Activated CD4-positive, alpha-beta T cell treated with anti-CD3 and anti-CD28 coated beads for 36 hours (primary cell): ENCODE data around the gene UBXN1. TPM values are rescaled to one million over a fixed set of nuclear protein-coding genes. Genes with fewer than 3 reads are reported as not detected.
"Not testable (repeated sequence)": the region's sequence is repeated elsewhere in the genome, so short reads cannot be mapped to it uniquely, and the experiment has no call there.

Experiments used
- ATAC-seq: fragments of 200-7000 bp; cut with Tn5 transposase; one replicate; pipeline ENCODE4 v1.10.0; 2021; ENCODE audit warnings: mild to moderate bottlenecking, moderate library complexity
- CTCF ChIA-PET: fragments of 350-600 bp; sonication (Branson Sonifier 250); formaldehyde crosslinking; loops from one replicate; lab custom pipeline; 2021; ENCODE audit warnings: antibody characterized with exemption; lab: Charles Lee
- POLR2A ChIA-PET: fragments of 350-600 bp; sonication (Branson Sonifier 250); formaldehyde crosslinking; loops from one replicate; lab custom pipeline; 2021; ENCODE audit warnings: antibody characterized with exemption, inconsistent platforms; lab: Charles Lee
- DNase-seq: peaks from one replicate; pipeline ENCODE4 v3.0.0-alpha.2; 2020
- H3K27ac Mint-ChIP-seq: one replicate; pipeline ENCODE4 v1.8.0; 2021; ENCODE audit warnings: mixed read lengths
- H3K27me3 Mint-ChIP-seq: one replicate; pipeline ENCODE4 v1.8.0; 2021; ENCODE audit warnings: mixed read lengths
- H3K36me3 Mint-ChIP-seq: one replicate; pipeline ENCODE4 v1.8.0; 2021; ENCODE audit warnings: low read depth, mixed read lengths
- H3K4me1 Mint-ChIP-seq: one replicate; pipeline ENCODE4 v1.8.0; 2021; ENCODE audit warnings: mixed read lengths
- H3K4me3 Mint-ChIP-seq: one replicate; pipeline ENCODE4 v1.8.0; 2021; ENCODE audit warnings: mild to moderate bottlenecking, moderate library complexity, mixed read lengths
- H3K9me3 Mint-ChIP-seq: one replicate; pipeline ENCODE4 v1.8.0; 2021; ENCODE audit warnings: low read depth, mixed read lengths
- intact Hi-C, 2 experiments: fragments of 100-400 bp; cut with DNase I in 1 of 2; cut with micrococcal nuclease in 1 of 2; formaldehyde crosslinking; loops; one replicate each; pipeline versions ENCODE4 v1.14.2 to v1.15.1; 2022 to 2024; cut with DNase I, micrococcal nuclease
- total RNA-seq, 2 experiments: library from RNA; stranded (reverse); gene quantifications; one replicate each; pipeline ENCODE4 v1.2.3, GENCODE V29; 2021

The UBXN1 gene
- total RNA-seq, 2 experiments from 2014 or later: 95.6 to 119 TPM

DNA sequence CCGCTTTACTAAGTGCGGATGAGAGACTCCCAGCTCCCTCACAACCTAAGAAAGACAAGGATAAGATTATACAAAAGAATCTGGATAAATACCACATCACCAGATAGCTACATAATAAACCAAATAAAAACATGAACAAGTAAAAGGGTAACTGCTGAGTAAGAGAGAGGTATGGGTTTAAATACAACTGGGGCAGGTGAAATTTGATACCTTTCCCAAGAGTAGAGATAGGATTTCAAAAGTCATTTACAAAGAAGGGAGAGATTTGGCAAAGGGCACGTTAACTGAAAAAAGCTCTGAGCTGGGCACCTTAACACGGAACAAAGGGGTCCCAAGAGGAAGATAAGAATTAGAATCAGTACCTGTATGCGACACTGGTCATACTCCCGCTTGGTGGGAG lies 1.7 kb downstream of the UBXN1 start:
- CTCF ChIA-PET: no interaction called here
- peaks cover 41% of the 10 kb centered on the region for H3K4me1 Mint-ChIP-seq
- peak overlapping the region; percentile 47 for H3K27ac Mint-ChIP-seq

GRCh38 chr11:62676698-62677097 lies 2.2 kb downstream of the UBXN1 start:
- no peak for ATAC-seq
- ChIA-PET CTCF (interaction anchor here (0.6 to 1.3 kb wide), 3 partner anchors 10 to 181 kb away, joined by 3 read pairs; no protein-coding TSS in a partner anchor), POLR2A (interaction anchor here (0.9 to 3.2 kb wide), 5 partner anchors 10 to 180 kb away, joined by 3 to 12 read pairs (median 3); partner anchors contain the start of genes C11orf98, CSKMT, INTS5 and TUT1)
- intact Hi-C loops: no loop called here
- H3K36me3 Mint-ChIP-seq: peaks cover 28% of the 10 kb centered on the region
- no peak for DNase-seq
- H3K4me1 Mint-ChIP-seq: peaks cover 41% of the 10 kb centered on the region
- H3K27me3 Mint-ChIP-seq: no peaks in the 10 kb centered on the region
- H3K27ac Mint-ChIP-seq: no peak overlapping the region
- no peaks in the 10 kb centered on the region for H3K9me3 Mint-ChIP-seq
- H3K4me3 Mint-ChIP-seq: peak overlapping the region; percentile 40

More for the DNA sequence above, 1.7 kb downstream of the UBXN1 start:
- H3K9me3 Mint-ChIP-seq: no peaks in the 10 kb centered on the region
- ATAC-seq (no peak), DNase-seq (no peak)
- POLR2A ChIA-PET: interaction anchor here (0.9 to 3.2 kb wide), 4 partner anchors 24 to 179 kb away, joined by 3 to 12 read pairs (median 4); partner anchors contain the start of genes INTS5, TUT1 and ZBTB3
- intact Hi-C loops: no loop called here
- no peaks in the 10 kb centered on the region for H3K27me3 Mint-ChIP-seq
- H3K4me3 Mint-ChIP-seq: peak overlapping the region; percentile 40
- H3K36me3 Mint-ChIP-seq: peaks cover 25% of the 10 kb centered on the region

DNA sequence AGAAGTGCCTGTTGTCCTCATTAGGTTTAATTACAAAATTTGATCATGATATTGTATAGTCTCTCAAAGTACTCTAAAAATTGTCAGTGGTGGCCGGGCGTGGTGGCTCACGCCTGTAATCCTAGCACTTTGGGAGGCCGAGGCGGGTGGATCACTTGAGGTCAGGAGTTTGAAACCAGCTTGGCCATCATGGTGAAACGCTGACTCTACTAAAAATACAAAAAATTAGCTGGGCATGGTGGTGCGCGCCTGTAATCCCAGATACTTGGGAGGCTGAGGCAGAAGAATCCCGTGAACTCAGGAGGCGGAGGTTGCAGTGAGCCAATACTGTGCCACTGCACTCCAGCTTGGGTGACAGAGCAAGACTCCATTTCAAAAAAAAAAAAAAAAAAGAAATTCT lies 3.5 kb downstream of the UBXN1 start:
- ChIA-PET CTCF (interaction anchor here (0.8 to 1.9 kb wide), 2 partner anchors 19 to 28 kb away, joined by 3 to 5 read pairs; no protein-coding TSS in a partner anchor), POLR2A (interaction anchor here (0.6 to 1.5 kb wide), 3 partner anchors 10 to 166 kb away, joined by 3 to 7 read pairs (median 4); partner anchors contain the start of genes C11orf98 and CSKMT)
- ATAC-seq, H3K27me3 Mint-ChIP-seq, H3K4me3 Mint-ChIP-seq, H3K9me3 Mint-ChIP-seq, intact Hi-C loops, H3K27ac Mint-ChIP-seq, DNase-seq: not testable (repeated sequence)
- peaks cover 41% of the 10 kb centered on the region for H3K4me1 Mint-ChIP-seq
- H3K36me3 Mint-ChIP-seq: peaks cover 40% of the 10 kb centered on the region

- intact Hi-C loops: loop anchor here in 1 of 2 experiments (5.0 kb wide), 3 partner anchors 34 to 169 kb away; partner anchors contain the start of genes BSCL2, GNG3, HNRNPUL2 and TTC9C
- peak overlapping the region; percentile 96 for H3K27ac Mint-ChIP-seq
- DNase-seq: no peak
- peaks cover 54% of the 10 kb centered on the region for H3K4me1 Mint-ChIP-seq
- no peaks in the 10 kb centered on the region for H3K27me3 Mint-ChIP-seq
- H3K9me3 Mint-ChIP-seq: no peaks in the 10 kb centered on the region
- ChIA-PET CTCF (interaction anchor here (0.7 to 2.3 kb wide), 6 partner anchors 8 to 249 kb away, joined by 3 to 7 read pairs (median 4); partner anchors contain the start of genes C11orf98 and CSKMT), POLR2A (interaction anchor here (1.0 to 1.9 kb wide), 5 partner anchors 8 to 208 kb away, joined by 3 to 7 read pairs (median 3); partner anchors contain the start of genes B3GAT3, C11orf98, CSKMT and EEF1G)
- no peak for ATAC-seq
- H3K4me3 Mint-ChIP-seq: peak overlapping the region; percentile 91
- peaks cover 51% of the 10 kb centered on the region for H3K36me3 Mint-ChIP-seq
Observed at GRCh38 chr11:62673196-62673525, 5.7 kb downstream of the UBXN1 start.

DNA sequence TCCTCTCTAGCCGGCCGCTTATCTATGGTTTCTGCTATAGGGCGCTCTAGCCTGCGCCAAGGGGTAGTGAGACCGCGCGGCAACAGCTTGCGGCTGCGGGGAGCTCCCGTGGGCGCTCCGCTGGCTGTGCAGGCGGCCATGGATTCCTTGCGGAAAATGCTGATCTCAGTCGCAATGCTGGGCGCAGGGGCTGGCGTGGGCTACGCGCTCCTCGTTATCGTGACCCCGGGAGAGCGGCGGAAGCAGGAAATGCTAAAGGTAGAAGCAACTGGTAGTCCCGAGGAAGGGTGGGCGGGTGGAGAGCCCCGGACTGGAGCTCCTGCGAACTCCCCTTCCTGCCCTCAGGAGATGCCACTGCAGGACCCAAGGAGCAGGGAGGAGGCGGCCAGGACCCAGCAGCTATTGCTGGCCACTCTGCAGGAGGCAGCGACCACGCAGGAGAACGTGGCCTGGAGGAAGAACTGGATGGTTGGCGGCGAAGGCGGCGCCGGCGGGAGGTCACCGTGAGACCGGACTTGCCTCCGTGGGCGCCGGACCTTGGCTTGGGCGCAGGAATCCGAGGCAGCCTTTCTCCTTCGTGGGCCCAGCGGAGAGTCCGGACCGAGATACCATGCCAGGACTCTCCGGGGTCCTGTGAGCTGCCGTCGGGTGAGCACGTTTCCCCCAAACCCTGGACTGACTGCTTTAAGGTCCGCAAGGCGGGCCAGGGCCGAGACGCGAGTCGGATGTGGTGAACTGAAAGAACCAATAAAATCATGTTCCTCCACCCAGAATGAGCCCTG lies 7.1 kb downstream of the UBXN1 start, which contains the start of the genes LBHD1 and UQCC3:
LBHD1 (minus strand) TSS at position 660 of the 782 bp plus-strand sequence. CDS start 2,236 bp downstream, outside the sequence.
UQCC3 (plus strand) TSS at position 66 of the 782 bp plus-strand sequence; CDS start at position 139, 73 bp downstream.
- no peaks in the 10 kb centered on the region for H3K9me3 Mint-ChIP-seq
- CTCF ChIA-PET: interaction anchor here (0.5 to 2.2 kb wide), 17 partner anchors 9 to 247 kb away, joined by 3 to 7 read pairs (median 4); partner anchors contain the start of genes B3GAT3, INTS5, MTA2 and SLC3A2
- H3K27me3 Mint-ChIP-seq: no peaks in the 10 kb centered on the region
- peak; percentile 86 for DNase-seq
- peaks cover 54% of the 10 kb centered on the region for H3K4me1 Mint-ChIP-seq
- peak; percentile 88 for ATAC-seq
- POLR2A ChIA-PET: interaction anchor here (0.7 to 3.0 kb wide), 20 partner anchors 9 to 210 kb away, joined by 3 to 24 read pairs (median 4); partner anchors contain the start of genes B3GAT3, BSCL2, EEF1G and GANAB
- H3K27ac Mint-ChIP-seq: peak within 1 kb of the TSS; percentile 96
- H3K36me3 Mint-ChIP-seq: peaks cover 53% of the 10 kb centered on the region
- intact Hi-C loops: loop anchor here (1.0 to 5.0 kb wide), 8 partner anchors 25 to 171 kb away; partner anchors contain the start of genes HNRNPUL2 (in 2 of the 2), BSCL2 (in 1 of the 2), GANAB (in 1 of the 2) and GNG3 (in 1 of the 2)
- peak within 1 kb of the TSS; percentile 91 for H3K4me3 Mint-ChIP-seq

DNA sequence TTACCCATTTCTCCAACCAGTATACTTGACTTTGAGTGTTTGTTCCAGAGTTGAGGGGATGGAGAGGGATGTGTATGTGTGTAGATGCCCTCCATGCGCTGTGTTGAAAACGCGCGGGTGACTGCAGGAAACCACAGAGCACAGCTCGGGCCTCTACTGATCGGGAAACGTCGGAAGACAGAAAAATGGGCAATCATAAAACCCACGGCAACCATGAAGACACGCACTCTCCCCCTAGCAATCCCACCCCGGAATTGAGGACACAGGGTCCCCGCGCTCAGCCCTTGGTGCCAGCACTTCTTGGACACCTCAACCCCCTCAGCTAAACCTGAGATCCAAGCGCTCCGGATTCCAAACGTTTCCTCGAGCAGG lies 7.7 kb downstream of the UBXN1 start:
- DNase-seq (no peak), ATAC-seq (peak; percentile 11)
- Mint-ChIP-seq H3K36me3 (peaks cover 58% of the 10 kb centered on the region), H3K4me3 (peak overlapping the region; percentile 91), H3K4me1 (peaks cover 51% of the 10 kb centered on the region), H3K27ac (peak overlapping the region; percentile 96), H3K9me3 (no peaks in the 10 kb centered on the region), H3K27me3 (no peaks in the 10 kb centered on the region)
- intact Hi-C loops: loop anchor here (1.0 to 5.0 kb wide), 6 partner anchors 25 to 171 kb away; partner anchors contain the start of genes HNRNPUL2 (in 2 of the 2), BSCL2 (in 1 of the 2), GANAB (in 1 of the 2) and GNG3 (in 1 of the 2)
- CTCF ChIA-PET: interaction anchor here (0.9 to 2.2 kb wide), 10 partner anchors 10 to 247 kb away, joined by 3 to 7 read pairs (median 4); partner anchors contain the start of genes B3GAT3, INTS5 and SLC3A2
- POLR2A ChIA-PET: interaction anchor here (0.7 to 3.0 kb wide), 14 partner anchors 10 to 210 kb away, joined by 3 to 24 read pairs (median 6); partner anchors contain the start of genes B3GAT3, BSCL2, GANAB and GNG3

GRCh38 chr11:62669420-62670161 lies 9.3 kb downstream of the UBXN1 start:
- intact Hi-C loops: loop anchor here (2.0 to 5.0 kb wide), 4 partner anchors 38 to 173 kb away; partner anchors contain the start of genes BSCL2 (in 1 of the 2), GNG3 (in 1 of the 2), HNRNPUL2 (in 1 of the 2) and TTC9C (in 1 of the 2)
- H3K27me3 Mint-ChIP-seq: no peaks in the 10 kb centered on the region
- peak overlapping the region; percentile 96 for H3K27ac Mint-ChIP-seq
- H3K9me3 Mint-ChIP-seq: no peaks in the 10 kb centered on the region
- CTCF ChIA-PET: interaction anchor here (0.6 to 2.2 kb wide), 6 partner anchors 58 to 1198 kb away, joined by 3 to 7 read pairs (median 3); partner anchors contain the start of gene TMEM179B
- peaks cover 61% of the 10 kb centered on the region for H3K36me3 Mint-ChIP-seq
- H3K4me1 Mint-ChIP-seq: peaks cover 49% of the 10 kb centered on the region
- H3K4me3 Mint-ChIP-seq: peak overlapping the region; percentile 91
- no peak for ATAC-seq
- POLR2A ChIA-PET: interaction anchor here (0.5 to 3.2 kb wide), 12 partner anchors 10 to 131 kb away, joined by 3 to 23 read pairs (median 4); partner anchors contain the start of genes BSCL2, EEF1G, GNG3 and INTS5
- DNase-seq: no peak

DNA sequence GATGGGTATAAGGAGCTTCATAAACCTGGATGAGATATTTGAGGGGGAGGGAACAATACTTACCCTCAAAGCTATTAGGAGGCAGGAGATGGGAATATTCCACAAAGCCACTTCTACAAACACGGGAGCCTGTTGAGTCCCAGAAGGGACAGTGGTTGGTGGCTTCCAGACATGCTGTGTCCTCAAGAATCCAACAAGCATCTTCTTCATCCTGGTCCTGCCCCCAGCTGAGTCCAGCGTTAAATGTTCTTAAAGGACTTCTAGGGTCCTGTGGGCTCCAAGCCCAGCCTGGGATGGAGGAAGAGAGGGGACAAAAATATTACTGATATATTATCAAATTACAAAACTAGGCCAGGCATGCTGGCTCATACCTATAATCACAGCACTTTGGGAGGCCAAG lies 11.4 kb downstream of the UBXN1 start:
- ATAC-seq (no peak), DNase-seq (no peak)
- intact Hi-C loops: no loop called here
- Mint-ChIP-seq H3K27me3 (no peaks in the 10 kb centered on the region), H3K27ac (peak overlapping the region; percentile 89), H3K36me3 (peaks cover 67% of the 10 kb centered on the region), H3K4me3 (peak overlapping the region; percentile 93), H3K4me1 (peaks cover 48% of the 10 kb centered on the region), H3K9me3 (no peaks in the 10 kb centered on the region)
- ChIA-PET POLR2A (interaction anchor here (0.6 to 3.2 kb wide), 9 partner anchors 9 to 174 kb away, joined by 3 to 23 read pairs (median 4); partner anchors contain the start of genes GANAB, HNRNPUL2, TTC9C and TUT1), CTCF (interaction anchor here (0.6 to 1.2 kb wide), 7 partner anchors 9 to 239 kb away, joined by 3 to 5 read pairs (median 3); no protein-coding TSS in a partner anchor)

DNA sequence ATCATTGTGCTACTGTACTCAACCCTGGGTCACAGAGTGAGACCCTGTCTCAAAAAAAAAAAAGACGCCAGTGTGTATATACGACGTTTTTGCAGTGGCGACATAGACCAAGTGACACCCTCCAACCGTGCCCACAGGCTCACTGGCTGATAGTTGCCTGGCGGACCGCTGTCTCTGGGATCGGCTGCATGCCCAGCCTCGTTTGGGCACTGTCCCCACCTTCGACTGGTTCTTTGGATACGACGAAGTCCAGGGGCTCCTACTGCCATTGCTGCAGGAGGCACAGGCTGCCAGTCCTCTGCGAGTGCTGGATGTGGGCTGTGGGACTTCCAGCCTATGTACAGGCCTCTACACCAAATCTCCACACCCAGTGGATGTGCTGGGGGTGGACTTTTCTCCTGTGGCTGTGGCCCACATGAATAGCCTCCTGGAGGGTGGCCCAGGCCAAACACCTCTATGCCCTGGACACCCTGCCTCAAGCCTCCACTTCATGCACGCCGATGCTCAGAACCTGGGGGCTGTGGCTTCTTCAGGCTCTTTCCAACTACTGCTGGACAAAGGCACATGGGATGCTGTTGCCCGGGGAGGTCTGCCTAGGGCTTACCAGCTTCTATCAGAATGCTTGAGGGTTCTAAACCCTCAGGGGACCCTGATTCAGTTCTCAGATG lies 12.5 kb downstream of the UBXN1 start:
- Mint-ChIP-seq H3K36me3 (peaks cover 61% of the 10 kb centered on the region), H3K27me3 (no peaks in the 10 kb centered on the region), H3K27ac (peak overlapping the region; percentile 89), H3K9me3 (no peaks in the 10 kb centered on the region), H3K4me3 (peak overlapping the region; percentile 93), H3K4me1 (peaks cover 45% of the 10 kb centered on the region)
- DNase-seq: peak; percentile 32
- ChIA-PET CTCF (interaction anchor here (1.2 to 2.7 kb wide), 4 partner anchors 12 to 121 kb away, joined by 3 to 21 read pairs (median 13); partner anchors contain the start of genes INTS5, MTA2, TMEM179B and TUT1), POLR2A (interaction anchor here (0.6 to 3.2 kb wide), 15 partner anchors 10 to 189 kb away, joined by 3 to 38 read pairs (median 14); partner anchors contain the start of genes HNRNPUL2, INTS5, MTA2 and POLR2G)
- intact Hi-C loops: no loop called here
- no peak for ATAC-seq
